Measurements from ENCODE around the gene TFF3.

DNA sequence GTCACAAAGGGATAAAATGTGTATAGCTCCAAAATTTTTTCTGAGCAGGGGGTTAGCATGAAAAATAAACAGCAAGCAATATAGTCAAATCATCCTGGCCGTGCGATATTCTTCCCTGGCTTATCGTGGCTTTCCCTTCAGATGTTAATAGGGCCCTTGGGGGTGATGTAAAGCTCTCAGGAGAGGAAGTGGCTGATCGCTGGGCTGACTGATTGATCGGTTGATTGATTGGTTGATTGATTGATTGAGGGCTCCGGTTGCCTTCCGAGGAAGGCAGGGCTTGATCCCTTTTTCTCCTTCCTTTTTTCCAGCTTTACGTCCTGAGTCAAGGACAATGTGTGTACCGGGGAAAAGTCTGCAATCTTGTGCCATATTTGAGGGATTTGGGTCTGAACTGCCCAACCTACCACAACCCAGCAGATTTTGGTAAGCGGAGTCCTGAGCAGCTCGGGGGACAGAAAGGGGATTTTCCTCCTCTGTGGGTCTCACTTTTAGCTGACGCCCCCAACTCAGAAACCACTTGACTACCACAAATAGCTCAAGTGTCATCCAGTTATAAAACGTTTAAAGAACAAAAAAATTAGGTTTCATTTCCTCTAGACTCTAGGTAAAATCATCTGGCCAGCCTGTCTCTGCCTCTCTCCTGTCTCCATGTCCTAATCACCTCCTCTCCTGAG lies 29.5 kb downstream of the TFF3 start:
- TF ChIP-seq, protein P1, sequence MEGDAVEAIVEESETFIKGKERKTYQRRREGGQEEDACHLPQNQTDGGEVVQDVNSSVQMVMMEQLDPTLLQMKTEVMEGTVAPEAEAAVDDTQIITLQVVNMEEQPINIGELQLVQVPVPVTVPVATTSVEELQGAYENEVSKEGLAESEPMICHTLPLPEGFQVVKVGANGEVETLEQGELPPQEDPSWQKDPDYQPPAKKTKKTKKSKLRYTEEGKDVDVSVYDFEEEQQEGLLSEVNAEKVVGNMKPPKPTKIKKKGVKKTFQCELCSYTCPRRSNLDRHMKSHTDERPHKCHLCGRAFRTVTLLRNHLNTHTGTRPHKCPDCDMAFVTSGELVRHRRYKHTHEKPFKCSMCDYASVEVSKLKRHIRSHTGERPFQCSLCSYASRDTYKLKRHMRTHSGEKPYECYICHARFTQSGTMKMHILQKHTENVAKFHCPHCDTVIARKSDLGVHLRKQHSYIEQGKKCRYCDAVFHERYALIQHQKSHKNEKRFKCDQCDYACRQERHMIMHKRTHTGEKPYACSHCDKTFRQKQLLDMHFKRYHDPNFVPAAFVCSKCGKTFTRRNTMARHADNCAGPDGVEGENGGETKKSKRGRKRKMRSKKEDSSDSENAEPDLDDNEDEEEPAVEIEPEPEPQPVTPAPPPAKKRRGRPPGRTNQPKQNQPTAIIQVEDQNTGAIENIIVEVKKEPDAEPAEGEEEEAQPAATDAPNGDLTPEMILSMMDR (conservative IDR thresholded peaks at IDR 0.05; ENCODE audit: low read length), result no peak
- no peak for TF ChIP-seq EZH2phosphoT487 (IDR thresholded peaks at IDR 0.05; ENCODE audit: borderline replicate concordance)
